H1 (cell line): ENCODE results near the gene LCLAT1. TPM values are rescaled to one million over a fixed set of nuclear protein-coding genes. Genes with fewer than 3 reads are reported as not detected.

Experiments
- CTCF ChIA-PET: fragments of 300-600 bp; sonication (Branson Sonifier 250); formaldehyde crosslinking; loops from one replicate; lab custom pipeline; 2021; ENCODE audit not compliant: partially characterized antibody; lab: Charles Lee
- POLR2A ChIA-PET: fragments of 300-600 bp; sonication (Branson Sonifier 250); formaldehyde crosslinking; loops from one replicate; lab custom pipeline; 2021; ENCODE audit warnings: inconsistent platforms; ENCODE audit not compliant: partially characterized antibody; lab: Charles Lee
- DNase-seq, 2 experiments: peaks; one replicate each; pipeline versions ENCODE4 v3.0.0 to v3.0.0-alpha.2; 2010 to 2022; ENCODE audit warnings: low spot score in 2 of 2, low read depth in 1 of 2, mixed read lengths in 1 of 2
- FAIRE-seq: peaks from 2 replicates; lab custom pipeline; 2011; peaks lifted over from hg19 to GRCh38; lab: Jason Lieb, UNC
- H2AFZ ChIP-seq: 2 replicates; pipeline ENCODE4 v1.8.1; 2012; ENCODE audit warnings: low read length, inconsistent platforms
- H2AK5ac ChIP-seq: 2 replicates; pipeline ENCODE4 v1.6.1; 2013; ENCODE audit warnings: low read depth, low read length
- H2BK120ac ChIP-seq: replicated peaks from 2 replicates; pipeline ENCODE3; 2013; ENCODE audit warnings: low read depth, low read length, inconsistent platforms
- H2BK12ac ChIP-seq: 2 replicates; pipeline ENCODE4 v1.6.1; 2013; ENCODE audit warnings: low read depth, low read length
- H2BK15ac ChIP-seq: 2 replicates; pipeline ENCODE4 v1.6.1; 2013; ENCODE audit warnings: low read length
- H2BK20ac ChIP-seq: 2 replicates; pipeline ENCODE4 v1.6.1; 2013; ENCODE audit warnings: low read length
- H2BK5ac ChIP-seq: 2 replicates; pipeline ENCODE4 v1.6.1; 2013; ENCODE audit warnings: low read depth, low read length
- H3K14ac ChIP-seq: 2 replicates; pipeline ENCODE4 v1.6.1; 2013; ENCODE audit warnings: inconsistent platforms; ENCODE audit not compliant: insufficient read length
- H3K18ac ChIP-seq: 2 replicates; pipeline ENCODE4 v1.6.1; 2013; ENCODE audit warnings: low read length; ENCODE audit errors: extremely low read depth
- H3K23ac ChIP-seq: 2 replicates; pipeline ENCODE4 v1.6.1; 2013; ENCODE audit warnings: inconsistent platforms; ENCODE audit not compliant: insufficient read length
- H3K23me2 ChIP-seq: 2 replicates; pipeline ENCODE4 v1.6.1; 2013; ENCODE audit warnings: low read depth, low read length
- H3K27ac ChIP-seq: 2 replicates; pipeline ENCODE4 v1.6.1; 2011; ENCODE audit warnings: low read depth, low read length, inconsistent platforms
- H3K27me3 ChIP-seq, 4 experiments: replicated peaks in 1 of 4; 1 replicate in 1 of 4; 2 replicates in 3 of 4; pipeline versions ENCODE4 v1.6.1 to v1.8.1; 2011 to 2013; ENCODE audit warnings: low read length in 3 of 4, mild to moderate bottlenecking in 3 of 4, inconsistent platforms in 2 of 4, mixed read lengths in 2 of 4, moderate library complexity in 1 of 4; ENCODE audit not compliant: control insufficient read depth in 3 of 4, insufficient read depth in 3 of 4; ENCODE audit errors: extremely low read depth in 1 of 4
- H3K36me3 ChIP-seq, 4 experiments: 2 replicates each; pipeline versions ENCODE4 v1.6.1 to v1.8.1; 2011 to 2013; ENCODE audit warnings: mild to moderate bottlenecking in 4 of 4, low read length in 3 of 4, moderate library complexity in 2 of 4, control low read depth in 1 of 4, inconsistent platforms in 1 of 4; ENCODE audit not compliant: insufficient read depth in 4 of 4, control insufficient read depth in 2 of 4
- H3K4ac ChIP-seq: replicated peaks from 2 replicates; pipeline ENCODE3; 2013; ENCODE audit warnings: low read length, low read depth, mixed read lengths, inconsistent platforms; ENCODE audit not compliant: insufficient read length
- H3K4me1 ChIP-seq, 4 experiments: replicated peaks in 1 of 4; 1 replicate in 1 of 4; 2 replicates in 3 of 4; pipeline versions ENCODE4 v1.6.1 to v1.8.1; 2011 to 2013; ENCODE audit warnings: low read length in 3 of 4, inconsistent platforms in 2 of 4, mixed read lengths in 1 of 4; ENCODE audit not compliant: insufficient read depth in 4 of 4, control insufficient read depth in 3 of 4
- H3K4me2 ChIP-seq, 2 experiments: 2 replicates each; pipeline versions ENCODE4 v1.6.1 to v1.8.1; 2011 to 2013; ENCODE audit warnings: low read depth in 2 of 2, low read length in 2 of 2, control low read depth in 1 of 2, inconsistent platforms in 1 of 2, mild to moderate bottlenecking in 1 of 2; ENCODE audit not compliant: insufficient read depth in 1 of 2
- H3K4me3 ChIP-seq, 4 experiments: fragments of 200-600, 300-600 bp in 1 of 4; sonication (generic), shearing (Covaris generic), sonication (Bioruptor Twin) in 1 of 4; 2 replicates each; pipeline versions ENCODE4 v1.5.1 to v1.8.1; 2011 to 2016; ENCODE audit warnings: low read length in 4 of 4, low read depth in 3 of 4, control low read depth in 2 of 4, inconsistent platforms in 2 of 4, mild to moderate bottlenecking in 2 of 4, mixed read lengths in 1 of 4, moderate library complexity in 1 of 4; ENCODE audit not compliant: insufficient read depth in 2 of 4; ENCODE audit errors: extremely low read depth in 1 of 4
- H3K56ac ChIP-seq: replicated peaks from 2 replicates; pipeline ENCODE3; 2013; ENCODE audit warnings: low read depth, mild to moderate bottlenecking, mixed read lengths, low read length, inconsistent platforms; ENCODE audit not compliant: insufficient read length
- H3K79me1 ChIP-seq: 2 replicates; pipeline ENCODE4 v1.6.1; 2013; ENCODE audit warnings: low read depth, low read length, control low read depth
- H3K79me2 ChIP-seq, 2 experiments: 2 replicates each; pipeline versions ENCODE4 v1.6.1 to v1.8.1; 2012 to 2013; ENCODE audit warnings: low read length in 2 of 2, mild to moderate bottlenecking in 2 of 2, inconsistent platforms in 1 of 2; ENCODE audit not compliant: insufficient read depth in 2 of 2, control insufficient read depth in 1 of 2
- H3K9ac ChIP-seq, 4 experiments: replicated peaks in 1 of 4; 1 replicate in 1 of 4; 2 replicates in 3 of 4; pipeline versions ENCODE4 v1.6.1 to v1.8.1; 2011 to 2013; ENCODE audit warnings: low read depth in 3 of 4, low read length in 3 of 4, control low read depth in 2 of 4, mild to moderate bottlenecking in 2 of 4, moderate library complexity in 2 of 4, inconsistent platforms in 1 of 4; ENCODE audit errors: extremely low read depth in 1 of 4
- H3K9me3 ChIP-seq, 2 experiments: 2 replicates each; pipeline versions ENCODE4 v1.6.1 to v1.8.1; 2012 to 2013; ENCODE audit warnings: mild to moderate bottlenecking in 2 of 2, moderate library complexity in 2 of 2, control low read depth in 1 of 2, inconsistent platforms in 1 of 2, low read depth in 1 of 2, low read length in 1 of 2, mixed read lengths in 1 of 2; ENCODE audit not compliant: insufficient read depth in 2 of 2
- H4K20me1 ChIP-seq, 2 experiments: replicated peaks in 1 of 2; 2 replicates each; pipeline versions ENCODE3 to v1.8.1; 2011 to 2013; ENCODE audit warnings: inconsistent platforms in 2 of 2, low read length in 2 of 2, mild to moderate bottlenecking in 1 of 2; ENCODE audit not compliant: insufficient read depth in 2 of 2, control insufficient read depth in 1 of 2
- H4K5ac ChIP-seq: 2 replicates; pipeline ENCODE4 v1.6.1; 2013; ENCODE audit warnings: low read length, low read depth, mixed read lengths, inconsistent platforms; ENCODE audit not compliant: insufficient read length
- H4K8ac ChIP-seq: 2 replicates; pipeline ENCODE4 v1.8.0; 2013; ENCODE audit warnings: mild to moderate bottlenecking, moderate library complexity, low read length, inconsistent platforms; ENCODE audit not compliant: insufficient read depth; ENCODE audit errors: extremely low read depth
- H4K91ac ChIP-seq: replicated peaks from 2 replicates; pipeline ENCODE3; 2013; ENCODE audit warnings: low read length, mixed read lengths, inconsistent platforms; ENCODE audit not compliant: insufficient read length
- BRCA1 ChIP-seq: IDR thresholded peaks from 2 replicates; pipeline ENCODE4 v1.6.1; 2012; ENCODE audit warnings: low read depth, low read length, improper control_type of control experiment
- CTBP2 ChIP-seq: IDR thresholded peaks from 2 replicates; pipeline ENCODE4 v1.7.0; 2011; ENCODE audit warnings: borderline replicate concordance, mild to moderate bottlenecking, moderate library complexity, mixed read lengths, low read length; ENCODE audit not compliant: insufficient read depth, insufficient read length
- EGR1 ChIP-seq: IDR thresholded peaks from 2 replicates; pipeline ENCODE4 v1.6.1; 2011; ENCODE audit warnings: low read depth, low read length, borderline replicate concordance
- HDAC6 ChIP-seq: IDR thresholded peaks from one replicate; pipeline ENCODE4 v1.7.1; 2012; ENCODE audit warnings: low read depth, mild to moderate bottlenecking, inconsistent platforms, low read length, moderate library complexity
- KDM4A ChIP-seq: IDR thresholded peaks from one replicate; pipeline ENCODE4 v1.7.1; 2012; ENCODE audit warnings: low read depth, mild to moderate bottlenecking, moderate library complexity, low read length, inconsistent platforms; ENCODE audit not compliant: severe bottlenecking
- RAD21 ChIP-seq, 2 experiments: IDR thresholded peaks in 1 of 2; conservative IDR thresholded peaks in 1 of 2; 2 replicates each; pipeline ENCODE4 v1.6.1; 2011; ENCODE audit warnings: low read depth in 2 of 2, low read length in 2 of 2, improper control_type of control experiment in 1 of 2, inconsistent platforms in 1 of 2, mild to moderate bottlenecking in 1 of 2, moderate library complexity in 1 of 2
- RNF2 ChIP-seq: fragments of 200-900, 300-1000 bp; sonication (generic); IDR thresholded peaks from 2 replicates; pipeline ENCODE4 v1.7.1; 2016; ENCODE audit warnings: borderline replicate concordance, low read depth, mild to moderate bottlenecking, antibody characterized with exemption, low read length; ENCODE audit not compliant: poor library complexity, severe bottlenecking; ENCODE audit errors: missing control alignments
- SP2 ChIP-seq: IDR thresholded peaks from 2 replicates; pipeline ENCODE4 v1.6.1; 2012; ENCODE audit warnings: mild to moderate bottlenecking, low read length, inconsistent platforms
- SP4 ChIP-seq: IDR thresholded peaks from 2 replicates; pipeline ENCODE4 v1.6.1; 2012; ENCODE audit warnings: low read length, inconsistent platforms
- SRF ChIP-seq: IDR thresholded peaks from 2 replicates; pipeline ENCODE4 v1.6.1; 2011; ENCODE audit warnings: mild to moderate bottlenecking, low read depth, low read length, moderate library complexity
- TCF12 ChIP-seq: IDR thresholded peaks from 2 replicates; pipeline ENCODE4 v1.6.1; 2011; ENCODE audit warnings: low read depth, mild to moderate bottlenecking, low read length
- USF2 ChIP-seq: IDR thresholded peaks from 2 replicates; pipeline ENCODE4 v1.6.1; 2011; ENCODE audit warnings: low read length, improper control_type of control experiment
- YY1 ChIP-seq: IDR thresholded peaks from 2 replicates; pipeline ENCODE4 v1.6.1; 2011; ENCODE audit warnings: low read depth, mild to moderate bottlenecking, low read length
- WGBS, 2 experiments: shearing (Covaris generic) in 1 of 2; methylation state at CpG; one replicate each; pipeline versions ENCODE4 v1.1.6 to v1.1.7; 2013 to 2015; ENCODE audit warnings: low lambda C conversion rate in 2 of 2, mixed read lengths in 2 of 2, inconsistent platforms in 1 of 2, low coverage in 1 of 2, missing lambda C conversion rate in 1 of 2; ENCODE audit not compliant: insufficient replicate concordance in 2 of 2, insufficient coverage in 1 of 2, insufficient read length in 1 of 2; ENCODE audit errors: extremely low coverage in 1 of 2, missing lambda C conversion rate in 1 of 2; 5-methylcytosine and 5-hydroxymethylcytosine counted together
- polyA plus RNA-seq, 7 experiments: library from polyadenylated mRNA; depleted of rRNA in 3 of 7; stranded (reverse) in 5 of 7; unstranded in 2 of 7; fragments of >200 nt in 5 of 7; fragments of 200-250 nt in 2 of 7; gene quantifications; 1 replicate in 5 of 7; 2 replicates in 1 of 7; 4 replicates in 1 of 7; pipeline versions ENCODE4 v1.2.1 to v1.2.3, GENCODE V29; 2011 to 2013; ENCODE audit warnings: missing spikeins in 2 of 7, mixed read lengths in 2 of 7
- total RNA-seq: library from RNA; stranded (reverse); fragmentation: NEBNext Ultra II Directional; extraction: Animal tissue kit (Norgen Biotek cat#: 25700); gene quantifications from 2 replicates; pipeline ENCODE4 v1.2.1, GENCODE V29; 2021

LCLAT1 gene
- total and polyA plus RNA-seq, 2 of the 8 experiments (the other 6 are each of a cell fraction or from before 2014, with no cell fraction given) = 7.6 to 22.0 TPM

DNA sequence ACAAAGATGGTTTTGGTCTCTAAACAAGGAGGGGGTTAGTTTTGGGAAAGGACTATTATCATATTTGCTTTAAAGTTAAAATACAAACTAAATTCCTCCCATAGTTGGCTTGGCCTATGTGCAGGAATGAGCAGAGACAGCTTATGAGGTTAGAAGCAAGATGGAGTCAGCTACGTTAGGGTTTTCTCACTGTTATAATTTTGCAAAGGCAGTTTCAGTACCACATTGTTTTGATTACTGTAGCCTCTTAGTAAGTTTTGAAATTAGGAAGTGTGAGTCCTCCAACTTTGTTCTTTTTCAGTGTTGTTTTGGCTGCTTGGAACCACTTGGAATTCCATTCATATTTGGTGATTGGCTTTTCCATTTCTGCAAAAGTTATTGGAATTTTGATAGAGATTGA lies 23.4 kb downstream of the LCLAT1 start:
- H2BK12ac ChIP-seq = no peak overlapping the region
- no peaks in the 10 kb centered on the region for H3K27me3 ChIP-seq
- no peak overlapping the region for H3K14ac ChIP-seq
- H3K27ac ChIP-seq = no peak overlapping the region
- H3K36me3 ChIP-seq = no peaks in the 10 kb centered on the region
- H3K56ac ChIP-seq = no peak overlapping the region
- no peaks in the 10 kb centered on the region for H3K23me2 ChIP-seq
- H3K23ac ChIP-seq = no peak overlapping the region
- no peak overlapping the region for H2BK120ac ChIP-seq
- H3K79me1 ChIP-seq = no peaks in the 10 kb centered on the region
- H4K8ac ChIP-seq = no peak overlapping the region
- H3K4me1 ChIP-seq = peaks cover 0 to 1% (median 0%) of the 10 kb centered on the region in 4 experiments; a peak in 1 of 7 replicates
- H4K91ac ChIP-seq = no peak overlapping the region
- no peak overlapping the region for H3K4me2 ChIP-seq
- no peaks in the 10 kb centered on the region for H3K9me3 ChIP-seq
- no peak overlapping the region for H2BK15ac ChIP-seq
- no peak overlapping the region for H3K4me3 ChIP-seq
- no peak overlapping the region for H2BK20ac ChIP-seq
- WGBS, 2 experiments = 95% methylated on average over 1 of the region's 1 CpG; no CpG with 5 or more reads in 1 of the 2 experiments
- no peak overlapping the region for H4K5ac ChIP-seq
- CTCF ChIA-PET = no interaction called here
- POLR2A ChIA-PET = no interaction called here
- no peak overlapping the region for H2AFZ ChIP-seq
- no peak overlapping the region for H3K4ac ChIP-seq
- DNase-seq (no peak), FAIRE-seq (no peak)
- peaks cover 7 to 74% of the 10 kb centered on the region in 2 experiments; a peak in 3 of 4 replicates for H3K79me2 ChIP-seq
- no peak overlapping the region for H2BK5ac ChIP-seq
- H3K18ac ChIP-seq = no peak overlapping the region
- no peaks in the 10 kb centered on the region for H4K20me1 ChIP-seq
- no peak overlapping the region for H2AK5ac ChIP-seq
- no peak overlapping the region for H3K9ac ChIP-seq
- TF ChIP-seq KDM4A = no peak
- TF ChIP-seq SRF = no peak
- TF ChIP-seq TCF12 = no peak
- TF ChIP-seq SP4 = no peak
- no peak for TF ChIP-seq SP2
- TF ChIP-seq USF2 = no peak
- no peak for TF ChIP-seq EGR1
- no peak for TF ChIP-seq RAD21 (IDR thresholded peaks at IDR 0.05 in 1 of 2, conservative IDR thresholded peaks at IDR 0.05 in 1 of 2; ENCODE audit: low read depth in 2 of 2, low read length in 2 of 2)
- TF ChIP-seq YY1 = no peak
- no peak for TF ChIP-seq RNF2
- no peak for TF ChIP-seq CTBP2
- TF ChIP-seq HDAC6 = no peak
- TF ChIP-seq BRCA1 = no peak
